Dermis blood vessel endothelial cell (primary cell): ENCODE measurements around the gene CADPS. TPM values are rescaled to one million over a fixed set of nuclear protein-coding genes. Genes with fewer than 3 reads are reported as not detected.
A peak's percentile ranks its signal among the peaks of the same experiment; 100 is the strongest.

Experiments
- DNase-seq: peaks from one replicate; pipeline ENCODE4 v3.0.0; 2010
- total RNA-seq: library from RNA; depleted of rRNA; stranded (reverse); fragments of >200 nt; gene quantifications from 2 replicates; pipeline ENCODE4 v1.2.3, GENCODE V29; 2014

Gene CADPS
- total RNA-seq, 1 donor from 2014 or later, result not detected

GRCh38 chr3:62413687-62414086 is 461.5 kb downstream of the CADPS start:
- no peak for DNase-seq

GRCh38 chr3:62406945-62407344 is 468.3 kb downstream of the CADPS start:
- no peak for DNase-seq

- no peak for DNase-seq
Observed at GRCh38 chr3:62405566-62405965, 469.6 kb downstream of the CADPS start.

GRCh38 chr3:62405135-62405534 is 470.1 kb downstream of the CADPS start:
- no peak for DNase-seq

- no peak for DNase-seq
Observed at GRCh38 chr3:62404321-62404720, 470.9 kb downstream of the CADPS start.

GRCh38 chr3:62403765-62404164 is 471.5 kb downstream of the CADPS start:
- no peak for DNase-seq

- DNase-seq, result no peak
Observed at GRCh38 chr3:62392626-62393292, 482.5 kb downstream of the CADPS start.

- no peak for DNase-seq
Observed at GRCh38 chr3:62387251-62387650, 488.0 kb downstream of the CADPS start.

- DNase-seq, result no peak
Observed at GRCh38 chr3:62379321-62379798, 495.9 kb downstream of the CADPS start.

GRCh38 chr3:62378921-62379320 is 496.3 kb downstream of the CADPS start:
- DNase-seq, result no peak

- no peak for DNase-seq
Observed at GRCh38 chr3:62378311-62378789, 496.9 kb downstream of the CADPS start.

- no peak for DNase-seq
Observed at GRCh38 chr3:62376906-62377877, 498.0 kb downstream of the CADPS start.

- no peak for DNase-seq
Observed at GRCh38 chr3:62376454-62376720, 498.8 kb downstream of the CADPS start.

- DNase-seq, result no peak
Observed at GRCh38 chr3:62375655-62376453, 499.4 kb downstream of the CADPS start.

- peak; percentile 28 for DNase-seq
Observed at GRCh38 chr3:62374341-62375218, 500.6 kb downstream of the CADPS start.

- no peak for DNase-seq
Observed at GRCh38 chr3:62373714-62374333, 501.4 kb downstream of the CADPS start.

GRCh38 chr3:62373215-62373614 is 502.0 kb downstream of the CADPS start, which contains the start of gene FEZF2:
Gene FEZF2 (minus strand): TSS chr3:62373550. CDS start chr3:62372868, 682 bp downstream.
- DNase-seq, result no peak

- no peak for DNase-seq
Observed at GRCh38 chr3:62372621-62373041, 502.6 kb downstream of the CADPS start.

GRCh38 chr3:62371720-62372591 is 503.3 kb downstream of the CADPS start:
- no peak for DNase-seq
